ENCODE results near the gene SUGP2. TPM values are rescaled to one million over a fixed set of nuclear protein-coding genes. Genes with fewer than 3 reads are reported as not detected.
A peak's percentile ranks its signal among the peaks of the same experiment; 100 is the strongest.

The SUGP2 gene
- total and polyA plus RNA-seq, 2 of the 13 experiments (the other 11 are each of a cell fraction or from before 2014, with no cell fraction given): 40.6 to 57.7 TPM

- TF ChIP-seq PHF21A (CRISPR knock-in tag; IDR thresholded peaks at IDR 0.05) (peak; percentile 87), LCORL (IDR thresholded peaks at IDR 0.05) (no peak), LCORL (CRISPR knock-in tag; IDR thresholded peaks at IDR 0.05) (peak; percentile 80; the same call in 1 of the 2 replicates), SMC3 (IDR thresholded peaks at IDR 0.05; ENCODE audit: low read length) (no peak), SP1 (IDR thresholded peaks at IDR 0.05) (no peak), SP1 (CRISPR knock-in tag; IDR thresholded peaks at IDR 0.05) (0 out of 2 replicates have a peak, but pooled peaks have one; percentile 11), MAZ (IDR thresholded peaks at IDR 0.05; ENCODE audit: borderline replicate concordance, low read depth, low read length) (0 out of 2 replicates have a peak, but pooled peaks have one; percentile 56), MAZ (CRISPR knock-in tag; IDR thresholded peaks at IDR 0.05; ENCODE audit: low read depth) (no peak), PITX1 (CRISPR knock-in tag; IDR thresholded peaks at IDR 0.05) (peak; percentile 50; the same call in 1 of the 2 replicates), MAFG (CRISPR knock-in tag; IDR thresholded peaks at IDR 0.05) (no peak), KDM1A (CRISPR knock-in tag; IDR thresholded peaks at IDR 0.05) (peak; percentile 94), SAP130 (CRISPR knock-in tag; IDR thresholded peaks at IDR 0.05; ENCODE audit: low read depth) (0 out of 2 replicates have a peak, but pooled peaks have one; percentile 38), ZNF235 (CRISPR knock-in tag; IDR thresholded peaks at IDR 0.05; ENCODE audit: borderline replicate concordance) (0 out of 2 replicates have a peak, but pooled peaks have one; percentile 30), ZMYM3 (CRISPR knock-in tag; IDR thresholded peaks at IDR 0.05) (peak; percentile 99), SP4 (CRISPR knock-in tag; IDR thresholded peaks at IDR 0.05) (peak; percentile 49; the same call in 1 of the 2 replicates), ZNF543 (CRISPR knock-in tag; IDR thresholded peaks at IDR 0.05) (no peak), TAF15 (IDR thresholded peaks at IDR 0.05; ENCODE audit: low read depth, low read length, poor library complexity, severe bottlenecking) (no peak), KDM5B (CRISPR knock-in tag; IDR thresholded peaks at IDR 0.05; ENCODE audit: borderline replicate concordance) (0 out of 2 replicates have a peak, but pooled peaks have one; percentile 56), ZNF451 (CRISPR knock-in tag; IDR thresholded peaks at IDR 0.05) (0 out of 2 replicates have a peak, but pooled peaks have one; percentile 3), SALL1 (CRISPR knock-in tag; IDR thresholded peaks at IDR 0.05) (0 out of 2 replicates have a peak, but pooled peaks have one; percentile 29), NFE2L1 (CRISPR knock-in tag; IDR thresholded peaks at IDR 0.05; ENCODE audit: borderline replicate concordance) (no peak), HNF4G (IDR thresholded peaks at IDR 0.05; ENCODE audit: borderline replicate concordance, low read depth, low read length) (no peak; the same call in 1 of the 2 replicates), HNF4G (CRISPR knock-in tag; IDR thresholded peaks at IDR 0.05; ENCODE audit: borderline replicate concordance, low read depth) (peak; percentile 50; the same call in 1 of the 2 replicates), ZNF263 (CRISPR knock-in tag; IDR thresholded peaks at IDR 0.05) (peak; percentile 69), ZNF629 (CRISPR knock-in tag; conservative IDR thresholded peaks at IDR 0.05) (peak; percentile 100), CHD4 (IDR thresholded peaks at IDR 0.05; ENCODE audit: borderline replicate concordance, low read length) (0 out of 2 replicates have a peak, but pooled peaks have one; percentile 28), CBX1 (IDR thresholded peaks at IDR 0.05; ENCODE audit: low read depth) (peak; percentile 61)
- TF ChIP-seq, protein P1, sequence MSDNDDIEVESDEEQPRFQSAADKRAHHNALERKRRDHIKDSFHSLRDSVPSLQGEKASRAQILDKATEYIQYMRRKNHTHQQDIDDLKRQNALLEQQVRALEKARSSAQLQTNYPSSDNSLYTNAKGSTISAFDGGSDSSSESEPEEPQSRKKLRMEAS (IDR thresholded peaks at IDR 0.05): peak; percentile 17; the same call in 1 of the 2 replicates
- TF ChIP-seq, protein P2, sequence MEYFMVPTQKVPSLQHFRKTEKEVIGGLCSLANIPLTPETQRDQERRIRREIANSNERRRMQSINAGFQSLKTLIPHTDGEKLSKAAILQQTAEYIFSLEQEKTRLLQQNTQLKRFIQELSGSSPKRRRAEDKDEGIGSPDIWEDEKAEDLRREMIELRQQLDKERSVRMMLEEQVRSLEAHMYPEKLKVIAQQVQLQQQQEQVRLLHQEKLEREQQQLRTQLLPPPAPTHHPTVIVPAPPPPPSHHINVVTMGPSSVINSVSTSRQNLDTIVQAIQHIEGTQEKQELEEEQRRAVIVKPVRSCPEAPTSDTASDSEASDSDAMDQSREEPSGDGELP (IDR thresholded peaks at IDR 0.05; ENCODE audit: borderline replicate concordance, low read depth): peak; percentile 31; the same call in 1 of the 2 replicates
- TF ChIP-seq, protein P3, sequence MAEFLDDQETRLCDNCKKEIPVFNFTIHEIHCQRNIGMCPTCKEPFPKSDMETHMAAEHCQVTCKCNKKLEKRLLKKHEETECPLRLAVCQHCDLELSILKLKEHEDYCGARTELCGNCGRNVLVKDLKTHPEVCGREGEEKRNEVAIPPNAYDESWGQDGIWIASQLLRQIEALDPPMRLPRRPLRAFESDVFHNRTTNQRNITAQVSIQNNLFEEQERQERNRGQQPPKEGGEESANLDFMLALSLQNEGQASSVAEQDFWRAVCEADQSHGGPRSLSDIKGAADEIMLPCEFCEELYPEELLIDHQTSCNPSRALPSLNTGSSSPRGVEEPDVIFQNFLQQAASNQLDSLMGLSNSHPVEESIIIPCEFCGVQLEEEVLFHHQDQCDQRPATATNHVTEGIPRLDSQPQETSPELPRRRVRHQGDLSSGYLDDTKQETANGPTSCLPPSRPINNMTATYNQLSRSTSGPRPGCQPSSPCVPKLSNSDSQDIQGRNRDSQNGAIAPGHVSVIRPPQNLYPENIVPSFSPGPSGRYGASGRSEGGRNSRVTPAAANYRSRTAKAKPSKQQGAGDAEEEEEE (CRISPR knock-in tag; IDR thresholded peaks at IDR 0.05; ENCODE audit: borderline replicate concordance): no peak
Observed at GRCh38 chr19:18961767-18962620, 71.3 kb downstream of the SUGP2 start (continued).
